Left lung (tissue), 10 donors: Measurements from ENCODE around the gene SERP2. TPM values are rescaled to one million over a fixed set of nuclear protein-coding genes. Genes with fewer than 3 reads are reported as not detected.
A peak's percentile ranks its signal among the peaks of the same experiment; 100 is the strongest.

Experiments used
- ATAC-seq: fragments of 200-7000 bp; cut with Tn5 transposase; one replicate; pipeline ENCODE4 v1.9.1; 2020; ENCODE audit warnings: moderate library complexity
- DNase-seq, 4 donors: peaks; one replicate each; pipeline ENCODE4 v3.0.0-alpha.2; 2013 to 2020
- H3K27ac ChIP-seq, 2 donors: fragments of 200-600 bp; sonication (generic) in 1 of 2; one replicate each; pipeline versions ENCODE4 v1.5.0 to v1.8.0; 2020 to 2021
- H3K27me3 ChIP-seq, 2 donors: fragments of 200-600 bp; sonication (generic) in 1 of 2; one replicate each; pipeline versions ENCODE4 v1.5.0 to v1.8.0; 2020 to 2021
- H3K36me3 ChIP-seq, 2 donors: fragments of 200-600 bp; sonication (generic) in 1 of 2; one replicate each; pipeline versions ENCODE4 v1.5.0 to v1.8.0; 2020 to 2021
- H3K4me1 ChIP-seq, 2 donors: fragments of 200-600 bp; one replicate each; pipeline ENCODE4 v1.8.0; 2021
- H3K4me3 ChIP-seq, 2 donors: fragments of 200-600 bp; sonication (generic) in 1 of 2; one replicate each; pipeline versions ENCODE4 v1.5.0 to v1.8.0; 2020 to 2021; ENCODE audit warnings: mild to moderate bottlenecking in 1 of 2
- H3K9me3 ChIP-seq, 2 donors: fragments of 200-600 bp; sonication (generic) in 1 of 2; one replicate each; pipeline versions ENCODE4 v1.5.0 to v1.8.0; 2020 to 2021
- CTCF ChIP-seq, 2 donors: fragments of 200-600 bp; sonication (generic) in 1 of 2; IDR thresholded peaks; one replicate each; pipeline versions ENCODE4 v1.5.0 to v1.8.0; 2021; ENCODE audit warnings: antibody characterized with exemption in 2 of 2
- intact Hi-C, 2 donors: fragments of 100-400 bp; cut with DNase I; formaldehyde crosslinking; loops; one replicate each; pipeline versions ENCODE4 v1.11.2 to v1.14.2; 2022
- polyA plus RNA-seq, 6 donors: library from polyadenylated mRNA; unstranded; fragments of 120-200 nt; gene quantifications; one replicate each; pipeline ENCODE4 v1.2.1, GENCODE V29; 2013; ENCODE audit not compliant: insufficient read length in 6 of 6
- total RNA-seq, 2 donors: library from RNA; stranded (reverse); fragmentation: NEBNext Ultra II Directional; extraction: Animal tissue kit (Norgen Biotek cat#: 25700); gene quantifications; one replicate each; pipeline ENCODE4 v1.2.1, GENCODE V29; 2021
- donor health status: DM: no; HTN: yes; CAD: no.
- donor health status: DM: no; HTN: no; CAD: no.

Gene SERP2
- total and polyA plus RNA-seq, 8 donors: 1.9 to 9.8 (median 9.1) TPM

GRCh38 chr13:44435142-44435918 lies 61.7 kb downstream of the SERP2 start:
- Histone ChIP-seq H3K4me3 (peak overlapping the region; percentile 49 to 75), H3K27ac (peak overlapping the region; percentile 90 to 97), H3K36me3 (peaks cover 0 to 19% of the 10 kb centered on the region in 2 donors), H3K27me3 (no peaks in the 10 kb centered on the region), H3K4me1 (peaks cover 7 to 41% of the 10 kb centered on the region in 2 donors), H3K9me3 (no peaks in the 10 kb centered on the region)
- intact Hi-C loops: no loop called here
- ATAC-seq: peak; percentile 79
- TF ChIP-seq CTCF (IDR thresholded peaks at IDR 0.05): no peak
- DNase-seq: peak; percentile 96 to 99 (median 97)

GRCh38 chr13:44435919-44436510 lies 62.4 kb downstream of the SERP2 start:
- no peaks in the 10 kb centered on the region for H3K9me3 ChIP-seq

GRCh38 chr13:44436589-44437337 lies 63.1 kb downstream of the SERP2 start:
- no peaks in the 10 kb centered on the region for H3K27me3 ChIP-seq
- intact Hi-C loops: no loop called here
- peak overlapping the region; percentile 49 to 75 for H3K4me3 ChIP-seq
- H3K27ac ChIP-seq: peak overlapping the region; percentile 90 to 97
- no peaks in the 10 kb centered on the region for H3K9me3 ChIP-seq
- ATAC-seq (peak; percentile 89), DNase-seq (peak; percentile 93 to 97 (median 94))
- H3K36me3 ChIP-seq: peaks cover 0 to 19% of the 10 kb centered on the region in 2 donors
- H3K4me1 ChIP-seq: peaks cover 7 to 41% of the 10 kb centered on the region in 2 donors
- no peak for TF ChIP-seq CTCF (IDR thresholded peaks at IDR 0.05)

More at GRCh38 chr13:44435919-44436510, 62.4 kb downstream of the SERP2 start:
- H3K27ac ChIP-seq: peak overlapping the region; percentile 90 to 97
- peaks cover 0 to 19% of the 10 kb centered on the region in 2 donors for H3K36me3 ChIP-seq
- no peak for TF ChIP-seq CTCF (IDR thresholded peaks at IDR 0.05)
- H3K4me3 ChIP-seq: peak overlapping the region; percentile 49 to 75
- no peaks in the 10 kb centered on the region for H3K27me3 ChIP-seq
- ATAC-seq (no peak), DNase-seq (no peak)
- intact Hi-C loops: no loop called here
- H3K4me1 ChIP-seq: peaks cover 7 to 41% of the 10 kb centered on the region in 2 donors

GRCh38 chr13:44437356-44438233 lies 64.0 kb downstream of the SERP2 start:
- peaks cover 7 to 41% of the 10 kb centered on the region in 2 donors for H3K4me1 ChIP-seq
- H3K9me3 ChIP-seq: no peaks in the 10 kb centered on the region
- DNase-seq: peak in 2 of 4 donors; percentile 41 to 44
- H3K4me3 ChIP-seq: peak overlapping the region; percentile 49 to 75
- H3K27me3 ChIP-seq: no peaks in the 10 kb centered on the region
- peak; percentile 30 to 53 for TF ChIP-seq CTCF (IDR thresholded peaks at IDR 0.05)
- H3K27ac ChIP-seq: peak overlapping the region; percentile 90 to 97
- intact Hi-C loops: no loop called here
- peak; percentile 14 for ATAC-seq
- H3K36me3 ChIP-seq: peaks cover 0 to 19% of the 10 kb centered on the region in 2 donors
